ENCODE results near the gene FKBP3. TPM values are rescaled to one million over a fixed set of nuclear protein-coding genes. Genes with fewer than 3 reads are reported as not detected.

Gene FKBP3
- total and polyA plus RNA-seq, 2 of the 13 experiments (the other 11 are each of a cell fraction or from before 2014, with no cell fraction given) = 57.0 to 87.6 TPM

DNA sequence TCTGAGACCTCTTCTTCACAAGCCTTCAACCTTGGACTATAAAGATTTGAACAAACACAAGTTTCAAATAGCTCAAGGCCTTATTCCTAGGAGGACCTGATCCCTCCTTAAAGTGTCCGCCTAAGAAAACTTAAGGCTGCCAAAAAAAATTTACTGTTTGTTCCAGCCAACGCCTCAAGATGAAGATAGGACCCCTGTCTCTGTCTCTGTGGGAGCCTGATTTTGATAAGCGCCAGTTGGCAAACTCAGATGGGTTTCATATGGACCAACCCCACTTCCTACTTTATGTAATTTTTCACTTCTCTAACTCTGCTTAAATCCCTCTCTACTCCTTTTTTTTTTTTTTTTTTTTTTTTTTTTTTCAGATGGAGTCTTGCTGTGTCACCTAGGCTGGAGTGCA lies 11.0 kb downstream of the FKBP3 start:
- no TSS peak for BruUV-seq (replicated peaks)
- intact Hi-C loops (cut with micrococcal nuclease; ENCODE audit: unreplicated experiment) (no loop called here), in situ Hi-C loops (cut with HindIII; ENCODE audit: extremely low pct_ligation_motif_present, low pct_unique_long_range_greater_than_20kb) (no loop called here)
- no peak for DNase-seq (ENCODE audit: low spot score)
- H3K36me3 ChIP-seq (replicated peaks in 1 of 2; ENCODE audit: control insufficient read depth in 1 of 2, insufficient read depth in 2 of 2, low read length in 2 of 2) = peaks cover 0 to 33% of the 10 kb centered on the region in 2 experiments; a peak in 3 of 5 replicates
- POLR2A ChIA-PET = interaction anchor here (1.2 to 1.5 kb wide), 2 partner anchors 11 kb away, joined by 3 read pairs; partner anchors contain the start of gene FKBP3
- no peak overlapping the region for H3K4me2 ChIP-seq (ENCODE audit: low read depth, low read length)
- no peaks in the 10 kb centered on the region for H3K9me3 ChIP-seq (ENCODE audit: low read length)
- WGBS (ENCODE audit: low lambda C conversion rate) = 100% methylated on average over 3 of the region's 3 CpGs
- H3K79me2 ChIP-seq (ENCODE audit: insufficient read depth, low read length) = no peaks in the 10 kb centered on the region
- H2AFZ ChIP-seq (ENCODE audit: low read length) = no peak overlapping the region
- no peaks in the 10 kb centered on the region; the same call in 1 of the 2 replicates for H4K20me1 ChIP-seq (ENCODE audit: insufficient read depth, low read length)
- no peak overlapping the region for H3K9ac ChIP-seq (ENCODE audit: insufficient read depth, low read depth, low read length)
- no peak overlapping the region for H3K4me3 ChIP-seq (replicated peaks in 1 of 3; ENCODE audit: insufficient read depth in 1 of 3, low read depth in 2 of 3, low read length in 3 of 3)
- H3K27ac ChIP-seq (ENCODE audit: extremely low read length, insufficient read depth, low read length) = no peak overlapping the region
- FAIRE-seq = no peak
- H3K4me1 ChIP-seq (ENCODE audit: insufficient read depth, low read length) = no peaks in the 10 kb centered on the region
- H3K27me3 ChIP-seq (ENCODE audit: control insufficient read depth in 1 of 2, insufficient read depth in 2 of 2, low read length in 2 of 2) = no peaks in the 10 kb centered on the region
- TF ChIP-seq ZFY (CRISPR knock-in tag; IDR thresholded peaks at IDR 0.05) (no peak), ZNF335 (CRISPR knock-in tag; IDR thresholded peaks at IDR 0.05) (no peak), ZNF496 (CRISPR knock-in tag; IDR thresholded peaks at IDR 0.05; ENCODE audit: insufficient replicate concordance) (no peak), ZBTB21 (CRISPR knock-in tag; IDR thresholded peaks at IDR 0.05) (no peak), HNRNPK (IDR thresholded peaks at IDR 0.05; ENCODE audit: low read depth, low read length, poor library complexity, severe bottlenecking) (no peak), BRCA1 (CRISPR knock-in tag; IDR thresholded peaks at IDR 0.05) (no peak)
- TF ChIP-seq, protein P1, sequence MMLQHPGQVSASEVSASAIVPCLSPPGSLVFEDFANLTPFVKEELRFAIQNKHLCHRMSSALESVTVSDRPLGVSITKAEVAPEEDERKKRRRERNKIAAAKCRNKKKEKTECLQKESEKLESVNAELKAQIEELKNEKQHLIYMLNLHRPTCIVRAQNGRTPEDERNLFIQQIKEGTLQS (CRISPR knock-in tag; IDR thresholded peaks at IDR 0.05) = no peak
- TF ChIP-seq, protein P2, sequence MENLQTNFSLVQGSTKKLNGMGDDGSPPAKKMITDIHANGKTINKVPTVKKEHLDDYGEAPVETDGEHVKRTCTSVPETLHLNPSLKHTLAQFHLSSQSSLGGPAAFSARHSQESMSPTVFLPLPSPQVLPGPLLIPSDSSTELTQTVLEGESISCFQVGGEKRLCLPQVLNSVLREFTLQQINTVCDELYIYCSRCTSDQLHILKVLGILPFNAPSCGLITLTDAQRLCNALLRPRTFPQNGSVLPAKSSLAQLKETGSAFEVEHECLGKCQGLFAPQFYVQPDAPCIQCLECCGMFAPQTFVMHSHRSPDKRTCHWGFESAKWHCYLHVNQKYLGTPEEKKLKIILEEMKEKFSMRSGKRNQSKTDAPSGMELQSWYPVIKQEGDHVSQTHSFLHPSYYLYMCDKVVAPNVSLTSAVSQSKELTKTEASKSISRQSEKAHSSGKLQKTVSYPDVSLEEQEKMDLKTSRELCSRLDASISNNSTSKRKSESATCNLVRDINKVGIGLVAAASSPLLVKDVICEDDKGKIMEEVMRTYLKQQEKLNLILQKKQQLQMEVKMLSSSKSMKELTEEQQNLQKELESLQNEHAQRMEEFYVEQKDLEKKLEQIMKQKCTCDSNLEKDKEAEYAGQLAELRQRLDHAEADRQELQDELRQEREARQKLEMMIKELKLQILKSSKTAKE (CRISPR knock-in tag; IDR thresholded peaks at IDR 0.05; ENCODE audit: borderline replicate concordance) = no peak
- ATAC-seq = no peak
- CTCF ChIA-PET (ENCODE audit: low intra/inter-chr PET ratio, low total read pairs) = no interaction called here
